NCI-H69 (cell line): ENCODE data around the gene DRAM1.
"Not testable (repeated sequence)": the region's sequence is repeated elsewhere in the genome, so short reads cannot be mapped to it uniquely, and the experiment has no call there.

Experiments used
- DNase-seq: peaks from one replicate; lab custom pipeline; 2025; lab: John Stamatoyannopoulos, UW

The DRAM1 gene, protein sequence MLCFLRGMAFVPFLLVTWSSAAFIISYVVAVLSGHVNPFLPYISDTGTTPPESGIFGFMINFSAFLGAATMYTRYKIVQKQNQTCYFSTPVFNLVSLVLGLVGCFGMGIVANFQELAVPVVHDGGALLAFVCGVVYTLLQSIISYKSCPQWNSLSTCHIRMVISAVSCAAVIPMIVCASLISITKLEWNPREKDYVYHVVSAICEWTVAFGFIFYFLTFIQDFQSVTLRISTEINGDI

DNA sequence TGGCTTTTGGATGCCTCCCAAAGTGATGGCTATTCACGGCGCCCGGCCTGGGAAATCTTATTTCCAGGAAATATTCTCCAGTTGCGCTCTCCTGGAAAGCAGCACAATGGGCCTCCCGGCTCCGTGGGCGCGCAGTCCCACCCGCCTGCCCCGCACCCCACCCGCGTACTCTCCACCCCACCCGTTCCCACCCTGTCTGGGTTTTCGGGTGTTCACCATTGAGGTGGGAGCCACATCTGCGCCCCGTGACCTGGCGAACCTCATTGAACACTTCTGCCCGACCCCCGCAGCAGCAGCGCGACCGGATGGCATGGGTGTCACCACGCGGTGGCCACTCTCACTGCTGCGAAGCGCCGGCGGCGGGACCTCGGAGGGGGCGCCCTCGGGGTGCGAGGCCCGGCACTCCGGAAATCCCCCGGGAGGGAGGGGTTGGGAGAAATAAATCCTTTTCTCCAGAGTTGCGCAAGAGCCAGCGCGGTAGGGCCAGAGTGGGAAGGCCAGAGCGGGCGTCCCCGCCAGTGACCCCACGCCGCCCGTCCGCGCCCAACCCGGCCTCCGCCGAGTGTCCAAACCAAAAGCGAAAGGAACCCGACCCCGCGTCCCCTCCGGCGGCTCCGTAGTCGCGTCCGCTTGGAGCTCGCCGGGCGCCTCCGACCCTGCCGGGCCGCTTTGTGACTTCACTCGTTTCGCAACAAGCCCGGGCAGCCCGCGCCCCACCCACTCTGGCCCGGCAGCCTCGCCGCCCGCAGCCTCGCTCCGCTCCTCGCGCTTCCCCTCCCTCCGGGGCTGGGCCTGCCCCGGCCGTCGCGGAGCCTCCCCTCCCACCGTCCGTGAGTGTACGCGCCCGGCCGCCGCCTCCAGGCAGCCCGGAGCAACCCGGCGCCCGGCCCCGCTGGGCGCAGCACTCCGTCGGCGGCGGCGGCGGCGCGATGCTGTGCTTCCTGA, at the start of gene DRAM1:
DRAM1 (plus strand) TSS at position 720 of the 945 bp plus-strand sequence; CDS start at position 930, 210 bp downstream.
- peak; percentile 86 for DNase-seq

DNA sequence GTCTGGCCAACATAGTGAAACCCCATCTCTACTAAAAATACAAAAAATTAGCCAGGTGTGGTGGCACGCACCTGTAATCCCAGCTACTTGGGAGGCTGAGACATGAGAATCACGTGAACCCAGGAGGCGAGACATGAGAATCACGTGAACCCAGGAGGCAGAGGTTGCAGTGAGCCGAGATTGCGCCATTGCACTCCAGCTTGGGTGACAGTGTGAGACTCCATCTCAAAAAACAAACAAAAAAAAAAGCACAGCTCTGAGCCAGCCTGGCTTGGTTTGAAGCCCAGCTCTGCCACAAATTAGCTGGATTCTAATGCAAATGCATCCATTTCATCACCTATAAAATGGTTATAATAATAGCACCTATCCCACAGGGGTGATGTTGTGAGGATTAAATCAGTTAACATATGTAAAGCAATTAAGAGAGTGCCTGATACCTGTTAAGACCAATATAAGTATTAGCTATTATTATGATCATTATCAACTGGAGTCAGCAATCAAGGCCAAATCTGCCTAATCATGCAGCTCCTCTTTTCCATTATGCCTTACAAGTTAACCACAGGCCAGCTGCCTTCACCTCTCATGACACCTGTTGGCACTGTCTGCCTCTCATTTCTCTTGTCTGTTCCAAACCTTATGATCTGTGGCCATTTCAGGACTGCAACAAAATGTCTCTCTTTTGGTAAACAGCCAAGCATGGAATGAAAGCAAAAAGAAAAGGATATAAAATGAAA, 48.8 kb upstream of the DRAM1 start:
- DNase-seq = peak; percentile 42

DNA sequence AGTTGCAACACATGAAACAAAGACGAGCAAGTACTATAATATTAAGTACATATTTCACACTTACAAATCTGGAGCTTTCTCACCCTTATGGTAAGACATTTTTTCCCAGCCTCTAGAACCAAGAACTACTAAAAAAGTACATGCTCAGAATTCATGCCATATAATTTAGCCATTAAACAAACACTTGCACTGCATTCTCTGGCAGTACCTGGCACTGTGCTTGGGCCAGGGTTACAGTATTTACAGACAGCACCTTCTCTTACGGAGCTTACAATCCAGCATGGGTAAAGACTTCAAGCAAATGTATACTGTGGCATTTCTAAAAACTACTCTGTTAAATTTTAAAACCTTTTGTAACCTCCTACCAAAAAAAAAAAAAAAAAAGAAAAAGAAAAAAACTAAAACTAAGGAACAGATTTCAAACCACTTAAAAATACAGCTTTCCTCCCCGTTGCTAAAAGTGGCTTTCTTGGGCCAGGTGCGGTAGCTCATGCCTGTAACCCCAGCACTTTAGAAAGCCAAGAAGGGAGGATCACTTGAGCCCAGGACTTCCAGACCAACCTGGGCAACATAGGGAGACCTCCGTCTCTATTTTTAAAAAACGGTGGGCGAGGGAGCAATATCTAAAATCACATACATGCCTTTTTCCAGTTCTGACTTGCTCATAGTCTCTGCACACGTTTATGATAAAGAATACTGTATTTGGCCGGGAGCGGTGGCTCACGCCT, 47.6 kb upstream of the DRAM1 start:
- peak; percentile 76 for DNase-seq

DNA sequence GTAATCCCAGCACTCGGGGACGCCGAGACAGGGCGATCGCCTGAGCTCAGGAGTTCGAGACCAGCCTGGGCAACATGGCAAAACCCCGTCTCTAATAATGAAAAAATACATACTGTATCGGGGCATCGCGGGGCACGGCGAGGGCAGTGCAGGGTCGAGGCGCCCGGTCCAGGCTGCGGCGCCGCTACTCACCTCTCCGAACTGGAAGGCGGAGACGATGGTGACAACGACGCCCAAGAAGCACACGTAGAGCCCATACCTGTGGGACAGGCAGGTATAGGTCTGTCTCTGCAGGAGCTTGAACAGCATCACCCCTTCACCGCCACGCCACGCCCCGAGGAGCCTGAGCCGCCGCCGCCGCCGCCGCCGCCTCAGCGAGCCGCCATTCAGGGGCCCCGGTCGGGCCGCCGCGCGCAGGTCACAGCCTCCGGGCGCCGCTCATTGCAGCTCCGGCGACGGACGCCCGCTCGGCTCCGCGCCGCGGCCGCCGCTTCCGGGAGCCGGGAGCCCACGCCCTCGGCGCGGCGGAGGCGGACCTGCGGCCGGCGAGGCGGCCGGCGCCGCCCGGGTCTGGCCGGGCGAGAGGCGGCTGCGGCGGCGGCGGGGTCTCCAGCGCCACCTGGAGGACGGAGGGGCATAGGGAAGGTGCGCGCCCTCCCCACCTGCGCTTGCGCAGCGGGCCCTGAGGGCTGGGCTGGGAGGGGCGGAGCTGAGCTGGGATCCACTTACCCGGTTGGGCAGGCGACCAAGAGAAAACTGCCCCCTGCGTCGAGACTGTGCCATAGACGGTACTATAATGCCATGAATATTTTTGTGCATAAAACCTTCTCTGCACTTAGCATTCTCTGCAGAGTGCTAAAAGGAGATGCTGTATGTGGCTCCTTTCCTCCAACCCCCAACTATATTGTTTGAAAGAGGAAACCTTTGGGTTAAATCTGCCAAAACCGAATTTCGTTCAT, 46.7 kb upstream of the DRAM1 start, which contains the start of gene GNPTAB:
GNPTAB (minus strand) TSS at position 593 of the 959 bp plus-strand sequence; CDS start at position 309, 284 bp downstream.
- peak; percentile 96 for DNase-seq

DNA sequence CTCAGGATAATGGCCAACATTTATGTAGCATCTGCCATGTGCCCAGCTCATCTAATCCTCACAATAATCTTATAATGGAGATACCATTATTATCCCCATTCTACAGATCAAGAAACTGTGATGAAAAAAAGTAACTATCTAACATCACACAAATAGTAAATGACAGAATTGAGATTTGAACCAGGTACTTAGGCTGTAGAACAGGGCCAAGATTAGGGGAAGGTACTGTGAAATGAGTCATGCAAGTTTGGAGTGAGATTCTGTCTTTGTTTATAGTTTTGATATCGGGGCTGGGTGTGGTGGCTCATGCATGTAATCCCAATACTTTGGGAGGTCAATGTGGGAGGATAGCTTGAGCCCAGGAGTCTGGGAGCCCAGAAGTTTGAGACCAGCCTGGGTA, 45.4 kb upstream of the DRAM1 start:
- no peak for DNase-seq

DNA sequence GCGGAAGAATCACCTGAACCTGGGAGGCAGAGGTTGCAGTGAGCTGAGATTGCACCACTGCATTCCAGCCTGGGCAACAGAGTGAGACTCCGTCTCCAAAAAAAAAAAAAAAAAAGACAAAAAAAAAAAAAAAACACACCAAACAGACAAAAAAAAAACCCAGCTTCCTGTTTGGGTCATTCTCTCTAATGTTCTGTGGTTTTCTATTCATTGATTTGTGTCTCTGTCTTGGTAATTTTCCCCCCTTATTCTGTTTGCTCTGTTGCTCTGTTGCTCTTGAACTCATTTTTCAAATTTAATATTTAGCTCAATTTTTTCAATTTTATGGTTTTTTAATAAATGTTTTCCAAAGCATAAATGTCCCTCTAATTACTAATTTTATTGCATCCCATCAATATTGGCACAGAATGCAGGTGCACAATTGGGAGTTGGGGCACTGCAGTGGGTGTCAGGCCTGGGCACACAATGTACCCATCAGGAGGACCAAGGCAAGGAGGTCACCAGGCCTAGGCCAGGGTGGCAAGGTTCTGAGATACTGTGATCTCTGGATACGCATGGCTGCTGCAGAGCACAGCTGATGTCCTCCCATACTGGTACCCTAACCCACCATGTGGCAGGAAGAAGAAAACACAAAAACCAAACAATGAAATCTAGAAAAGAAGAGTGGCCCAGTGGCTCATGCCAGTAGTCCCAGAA, 38.6 kb upstream of the DRAM1 start:
- DNase-seq = no peak

DNA sequence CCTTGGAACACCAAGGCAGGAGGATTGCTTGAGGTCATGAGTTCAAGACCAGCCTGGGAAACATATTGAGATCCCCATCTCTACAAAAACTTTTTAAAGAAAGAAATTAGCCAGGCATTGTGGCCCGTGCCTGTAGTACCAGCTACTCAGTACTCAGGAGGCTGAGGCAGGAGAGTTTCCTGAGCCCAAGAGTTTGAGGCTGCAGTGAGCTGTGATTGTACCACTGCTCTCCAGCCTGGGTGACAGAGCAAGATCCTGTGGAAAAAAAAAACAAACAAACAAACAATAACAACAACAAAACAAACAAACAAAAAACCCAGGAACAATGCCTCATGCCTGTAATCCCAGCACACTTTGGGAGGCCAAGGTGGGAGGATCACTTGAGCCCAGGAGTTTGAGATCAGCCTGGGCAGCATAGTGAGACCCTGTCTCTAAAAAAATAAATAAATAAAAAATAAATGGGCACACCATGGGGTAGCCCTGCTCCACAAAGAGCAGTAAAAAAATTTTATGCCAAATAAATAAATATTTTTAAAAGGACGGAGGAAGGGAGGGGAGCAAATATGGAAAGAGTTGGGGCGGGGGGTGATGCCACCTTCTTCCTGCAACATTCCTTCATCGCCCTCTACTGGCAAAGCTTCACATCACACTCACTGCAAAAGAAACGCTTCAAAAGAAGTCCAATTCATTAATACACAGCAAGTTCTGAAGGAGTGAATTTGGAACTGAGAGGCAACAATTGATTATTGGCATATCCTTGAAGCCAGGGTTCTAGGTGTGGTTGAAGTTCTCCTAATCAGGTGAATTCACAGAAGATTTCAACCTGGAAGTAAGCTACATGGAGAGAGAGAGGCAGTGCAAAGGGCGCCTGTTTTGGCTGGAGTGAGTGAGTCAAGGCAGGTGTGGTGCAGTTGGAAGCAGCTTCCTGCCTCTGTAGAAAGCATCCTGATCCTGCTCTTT, 37.8 kb upstream of the DRAM1 start:
- DNase-seq = peak; percentile 72

DNA sequence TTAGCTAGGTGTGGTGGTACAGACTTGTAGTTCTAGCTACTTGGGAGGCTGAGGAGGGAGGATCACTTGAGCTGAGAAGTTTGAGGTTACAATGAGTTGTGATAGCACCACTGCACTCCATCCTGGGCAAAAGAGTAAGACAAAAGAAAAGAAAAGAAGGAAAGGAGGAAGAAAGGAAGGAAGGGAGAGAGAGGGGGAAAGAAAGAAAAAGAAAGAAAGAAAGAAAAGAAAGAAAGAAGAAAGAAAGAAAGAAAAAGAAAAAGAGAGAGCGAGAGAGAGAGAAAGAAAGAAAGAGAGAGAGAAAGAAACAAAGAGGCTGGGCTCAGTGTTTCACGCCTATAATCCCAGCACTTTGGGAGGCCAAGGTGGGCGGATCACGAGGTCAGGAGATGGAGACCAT, 36.3 kb upstream of the DRAM1 start:
- no peak for DNase-seq

DNA sequence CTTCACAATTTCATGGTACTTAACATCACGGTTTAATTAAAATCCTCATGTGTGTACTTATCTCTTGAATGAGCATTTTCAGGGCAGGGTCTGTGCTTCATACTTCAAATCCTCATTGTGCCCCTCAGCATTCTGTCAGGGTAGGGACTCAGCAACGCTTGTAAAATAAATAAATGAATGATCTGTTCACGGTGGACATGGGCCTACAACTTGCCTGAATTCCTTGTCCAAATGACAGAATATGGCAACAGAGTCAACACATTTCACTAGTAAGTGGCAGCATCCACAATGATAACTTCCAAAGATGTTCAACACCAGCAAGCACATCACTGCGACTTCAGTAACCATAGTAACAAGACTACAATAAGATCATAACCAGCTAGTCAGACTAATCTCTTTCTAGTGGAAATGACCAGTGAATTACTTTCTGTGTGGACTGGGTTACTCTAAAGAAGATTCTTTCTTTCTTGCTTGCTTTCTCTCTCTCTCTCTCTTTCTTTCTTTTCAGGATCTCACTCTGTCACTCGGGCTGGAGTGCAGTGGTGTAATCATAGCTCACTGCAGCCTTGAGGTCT, 32.2 kb upstream of the DRAM1 start:
- no peak for DNase-seq

DNA sequence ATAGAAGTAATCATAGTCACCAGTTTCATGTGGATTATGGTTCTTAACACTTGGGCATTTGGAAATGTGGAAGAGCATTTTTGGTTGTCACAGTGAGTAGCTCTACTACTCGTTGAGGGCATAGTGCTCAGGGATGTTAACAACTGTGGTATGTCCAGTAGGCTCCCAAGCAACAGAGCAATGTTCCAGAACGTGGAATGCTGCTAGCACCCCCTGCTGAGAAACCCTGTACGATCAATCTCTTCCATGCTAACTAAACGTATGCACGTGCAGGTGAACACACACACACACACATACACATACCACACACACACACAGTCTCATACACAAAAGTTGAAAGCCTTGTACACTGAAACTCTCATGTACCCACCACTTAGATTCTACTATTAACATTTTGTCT, 30.1 kb upstream of the DRAM1 start:
- no peak for DNase-seq

DNA sequence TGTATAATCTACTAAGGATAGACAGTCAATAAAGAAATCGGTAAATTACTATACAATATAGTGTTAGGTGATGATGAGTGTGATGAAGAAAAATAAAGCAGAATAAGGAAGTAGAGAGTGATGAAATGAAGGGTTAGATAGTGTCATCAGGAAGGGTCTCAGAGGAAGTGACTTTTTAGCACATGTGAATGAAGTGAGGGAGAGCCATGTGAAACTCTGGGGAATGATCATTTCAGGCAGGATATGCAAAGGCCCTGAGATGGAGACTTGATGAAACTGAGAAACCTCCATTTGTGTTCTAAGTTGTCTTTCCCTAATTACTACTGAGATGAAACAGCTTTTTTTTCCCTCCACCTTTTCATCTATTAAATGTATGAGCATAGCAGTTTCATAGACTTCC, 27.2 kb upstream of the DRAM1 start:
- no peak for DNase-seq

DNA sequence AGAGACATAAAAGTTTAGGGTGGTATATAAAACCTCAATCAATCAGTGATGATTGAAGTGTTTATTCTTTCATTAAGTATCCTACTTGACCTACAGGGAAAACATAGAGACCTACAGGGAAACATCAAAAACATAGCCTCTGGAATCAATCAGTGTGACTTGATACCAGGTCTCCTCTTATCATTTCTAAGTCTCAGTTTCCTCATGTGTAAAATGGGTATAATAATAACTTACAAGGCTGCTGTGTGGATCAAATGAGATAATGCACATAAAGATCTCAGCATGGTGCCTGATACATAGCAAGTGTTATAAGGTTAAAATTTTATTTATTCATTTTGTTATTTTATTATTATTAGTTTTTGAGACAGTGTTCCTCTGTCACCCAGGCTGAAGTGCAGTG, 24.4 kb upstream of the DRAM1 start:
- DNase-seq = no peak

DNA sequence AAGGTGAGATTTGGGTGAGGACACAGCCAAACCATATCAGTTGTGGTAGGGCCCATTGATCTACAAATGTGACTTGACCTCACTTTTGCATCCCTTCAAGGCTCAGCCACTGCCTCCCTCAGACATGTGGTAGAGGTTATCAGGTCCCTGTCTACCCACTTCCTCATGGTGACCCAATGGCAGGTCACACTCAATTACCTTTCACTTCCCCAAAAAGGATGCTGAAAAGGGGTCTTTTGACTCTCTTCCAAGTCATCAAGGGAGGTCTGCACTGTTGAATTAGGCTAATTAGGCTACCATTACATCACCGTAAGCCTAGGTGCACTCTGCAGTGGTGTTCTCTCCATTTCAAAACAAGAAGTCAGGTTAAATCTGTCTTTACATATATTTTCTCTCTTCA, 22.6 kb upstream of the DRAM1 start:
- DNase-seq = no peak

DNA sequence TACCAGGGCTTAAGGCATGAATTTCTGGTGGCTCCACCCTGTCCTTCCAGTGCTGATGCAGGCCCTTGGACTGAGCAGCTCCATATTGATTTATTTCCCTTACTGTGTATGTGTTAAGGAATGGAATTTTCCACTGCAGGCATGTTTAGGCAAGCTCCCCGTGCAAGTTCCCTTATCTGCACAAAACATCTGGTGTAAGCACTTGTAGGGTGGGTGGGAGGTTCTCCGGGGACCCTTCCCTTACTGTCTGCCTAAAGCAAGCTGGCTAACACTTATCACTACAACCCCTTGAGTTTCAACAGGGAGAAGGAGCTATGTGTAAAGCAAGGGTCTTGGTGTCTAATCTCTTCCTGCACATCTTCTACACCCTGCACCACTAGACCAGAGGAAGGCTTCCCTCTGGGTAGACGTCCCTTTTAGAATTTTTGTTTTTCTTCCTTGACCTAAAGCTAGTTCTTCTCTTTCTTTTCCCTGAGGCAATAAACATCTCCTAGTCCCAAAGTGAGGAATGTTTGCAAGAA, 22.0 kb upstream of the DRAM1 start:
- DNase-seq = no peak

DNA sequence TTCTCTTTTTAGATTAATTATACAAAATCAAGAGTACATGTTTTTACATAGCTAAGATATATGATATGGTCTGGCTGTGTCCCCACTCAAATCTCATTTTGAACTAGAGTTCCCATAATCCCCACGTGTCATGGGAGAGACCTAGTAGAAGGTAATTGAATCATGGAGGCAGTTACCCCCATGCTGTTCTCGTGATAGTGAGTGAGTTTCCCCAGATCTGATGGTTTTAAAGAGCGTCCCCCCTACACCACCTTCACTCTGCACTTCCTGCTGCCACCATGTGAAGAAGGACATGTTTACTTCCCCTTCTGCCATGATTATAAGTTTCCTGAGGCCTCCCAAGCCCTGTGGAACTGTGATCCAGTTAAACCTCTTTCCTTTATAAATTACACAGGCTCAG, 21.4 kb upstream of the DRAM1 start:
- DNase-seq = no peak

DNA sequence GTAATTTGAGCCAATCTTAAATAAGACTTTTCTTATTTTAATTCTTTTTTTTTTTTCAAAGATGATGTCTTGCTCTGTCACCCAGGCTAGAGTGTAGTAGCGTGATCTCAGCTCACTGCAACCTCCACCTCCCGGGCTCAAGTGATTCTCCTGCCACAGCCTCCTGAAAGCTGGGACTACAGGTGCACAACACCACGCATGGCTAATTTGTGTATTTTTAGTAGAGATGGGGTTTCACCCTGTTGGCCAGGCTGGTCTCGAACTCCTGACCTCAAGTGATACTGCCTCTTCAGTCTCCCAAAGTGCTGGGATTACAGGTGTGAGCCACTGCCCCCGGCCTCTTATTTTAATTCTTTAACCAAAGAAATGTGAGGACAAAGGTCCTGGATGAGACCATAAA, 20.8 kb upstream of the DRAM1 start:
- DNase-seq = not testable (repeated sequence)

DNA sequence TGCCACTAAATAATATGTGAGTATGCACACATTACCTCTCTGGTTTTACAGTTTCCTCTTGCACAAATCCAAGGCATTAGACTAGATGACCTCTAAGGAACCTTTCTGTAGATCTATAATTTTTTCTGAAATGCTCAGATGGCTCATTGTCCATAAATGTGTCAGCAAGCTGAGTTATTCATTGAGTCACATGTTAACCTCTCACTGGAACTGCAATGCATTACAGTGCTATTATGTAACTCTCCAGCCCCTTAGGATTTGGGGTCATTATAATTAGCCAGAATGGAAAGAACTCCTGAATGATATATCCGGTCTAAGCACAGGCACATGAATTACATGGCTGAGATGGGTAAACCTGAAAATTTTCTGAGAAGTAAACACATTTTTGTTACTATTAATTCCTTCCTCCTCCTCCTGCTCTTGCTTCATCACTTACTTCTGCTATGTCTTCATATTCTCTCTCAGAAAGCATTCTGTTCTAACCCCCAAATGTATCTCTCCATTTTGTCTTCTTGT, 20.3 kb upstream of the DRAM1 start:
- DNase-seq = peak; percentile 75

DNA sequence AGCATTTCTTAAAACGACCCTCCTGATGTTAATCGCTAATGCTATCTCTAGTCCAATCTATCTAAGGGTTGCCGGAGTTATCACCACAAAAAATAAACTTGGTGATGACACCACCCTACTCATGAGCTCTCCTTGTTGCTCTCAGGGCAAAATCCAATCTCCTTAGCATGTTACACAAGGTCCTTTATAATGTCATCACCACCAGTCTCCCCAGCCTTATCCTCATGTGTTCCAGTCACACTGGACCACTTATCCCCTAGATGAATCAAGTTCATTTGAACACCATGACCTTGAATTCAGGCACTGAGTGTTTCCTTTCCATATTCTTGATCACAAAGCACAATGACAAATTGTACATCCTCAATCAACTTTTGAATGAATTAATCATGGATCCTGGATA, 19.0 kb upstream of the DRAM1 start:
- DNase-seq = no peak
